CD4-positive, alpha-beta memory T cell (primary cell): ENCODE data around the gene HGD. TPM values are rescaled to one million over a fixed set of nuclear protein-coding genes. Genes with fewer than 3 reads are reported as not detected.
A peak's percentile ranks its signal among the peaks of the same experiment; 100 is the strongest.
"Not testable (repeated sequence)": the region's sequence is repeated elsewhere in the genome, so short reads cannot be mapped to it uniquely, and the experiment has no call there.

ENCODE experiments used
- CTCF ChIA-PET: fragments of 350-600 bp; sonication (Branson Sonifier 250); formaldehyde crosslinking; loops from one replicate; lab custom pipeline; 2021; ENCODE audit warnings: inconsistent platforms; ENCODE audit not compliant: partially characterized antibody; lab: Charles Lee
- POLR2A ChIA-PET: fragments of 350-600 bp; sonication (Branson Sonifier 250); formaldehyde crosslinking; loops from one replicate; lab custom pipeline; 2021; ENCODE audit not compliant: partially characterized antibody; lab: Charles Lee
- DNase-seq, 5 donors: peaks; one replicate each; pipeline versions ENCODE4 v3.0.0 to v3.0.0-alpha.2; 2020 to 2022; ENCODE audit warnings: mixed read lengths in 1 of 5
- H3K27ac ChIP-seq: one replicate; pipeline ENCODE4 v1.7.0; 2013; ENCODE audit warnings: low read depth, low read length
- H3K27me3 ChIP-seq: 2 replicates; pipeline ENCODE4 v1.7.0; 2013; ENCODE audit warnings: mild to moderate bottlenecking, low read length, moderate library complexity; ENCODE audit not compliant: insufficient read depth
- H3K36me3 ChIP-seq: 2 replicates; pipeline ENCODE4 v1.7.0; 2013; ENCODE audit warnings: mild to moderate bottlenecking, low read length, moderate library complexity; ENCODE audit not compliant: insufficient read depth
- H3K4me1 ChIP-seq: 2 replicates; pipeline ENCODE4 v1.7.0; 2013; ENCODE audit warnings: mild to moderate bottlenecking, low read length, moderate library complexity; ENCODE audit not compliant: insufficient read depth
- H3K4me3 ChIP-seq, 2 donors: one replicate each; pipeline ENCODE4 v1.7.0; 2013; ENCODE audit warnings: low read length in 2 of 2, mild to moderate bottlenecking in 1 of 2
- H3K9me3 ChIP-seq, 2 donors: one replicate each; pipeline ENCODE4 v1.7.0; 2013; ENCODE audit warnings: low read length in 2 of 2, control low read depth in 1 of 2; ENCODE audit not compliant: control insufficient read depth in 1 of 2
- H3K27ac Mint-ChIP-seq, 7 donors: one replicate each; pipeline ENCODE4 v1.8.0; 2020 to 2021; ENCODE audit warnings: mixed read lengths in 7 of 7, mild to moderate bottlenecking in 6 of 7, inconsistent platforms in 3 of 7, moderate library complexity in 3 of 7
- H3K27me3 Mint-ChIP-seq, 2 donors: one replicate each; pipeline ENCODE4 v1.8.0; 2020 to 2021; ENCODE audit warnings: mixed read lengths in 2 of 2
- H3K36me3 Mint-ChIP-seq, 2 donors: one replicate each; pipeline ENCODE4 v1.8.0; 2020 to 2021; ENCODE audit warnings: mixed read lengths in 2 of 2, inconsistent platforms in 1 of 2, mild to moderate bottlenecking in 1 of 2
- H3K4me1 Mint-ChIP-seq, 4 donors: one replicate each; pipeline ENCODE4 v1.8.0; 2020 to 2021; ENCODE audit warnings: mixed read lengths in 4 of 4, mild to moderate bottlenecking in 1 of 4
- H3K4me3 Mint-ChIP-seq, 8 donors: one replicate each; pipeline ENCODE4 v1.8.0; 2020 to 2021; ENCODE audit warnings: mixed read lengths in 8 of 8, mild to moderate bottlenecking in 7 of 8, moderate library complexity in 6 of 8, inconsistent platforms in 3 of 8
- H3K9me3 Mint-ChIP-seq, 8 donors: one replicate each; pipeline ENCODE4 v1.8.0; 2020 to 2021; ENCODE audit warnings: mixed read lengths in 8 of 8, mild to moderate bottlenecking in 5 of 8, inconsistent platforms in 3 of 8, moderate library complexity in 1 of 8
- intact Hi-C: fragments of 100-400 bp; cut with micrococcal nuclease; formaldehyde crosslinking; loops from one replicate; pipeline ENCODE4 v1.15.1; 2023
- polyA plus RNA-seq, 2 donors: library from polyadenylated mRNA; unstranded; fragments of 300-500 nt; fragmentation: Illumina TruSeq; gene quantifications; one replicate each; pipeline ENCODE4 v1.2.3, GENCODE V29; 2021
- total RNA-seq, 2 experiments: library from RNA; stranded (reverse); gene quantifications; one replicate each; pipeline ENCODE4 v1.2.3, GENCODE V29; 2021

HGD gene
- total and polyA plus RNA-seq, 4 experiments from 2014 or later: 2.6 to 3.0 TPM; not detected in 2

DNA sequence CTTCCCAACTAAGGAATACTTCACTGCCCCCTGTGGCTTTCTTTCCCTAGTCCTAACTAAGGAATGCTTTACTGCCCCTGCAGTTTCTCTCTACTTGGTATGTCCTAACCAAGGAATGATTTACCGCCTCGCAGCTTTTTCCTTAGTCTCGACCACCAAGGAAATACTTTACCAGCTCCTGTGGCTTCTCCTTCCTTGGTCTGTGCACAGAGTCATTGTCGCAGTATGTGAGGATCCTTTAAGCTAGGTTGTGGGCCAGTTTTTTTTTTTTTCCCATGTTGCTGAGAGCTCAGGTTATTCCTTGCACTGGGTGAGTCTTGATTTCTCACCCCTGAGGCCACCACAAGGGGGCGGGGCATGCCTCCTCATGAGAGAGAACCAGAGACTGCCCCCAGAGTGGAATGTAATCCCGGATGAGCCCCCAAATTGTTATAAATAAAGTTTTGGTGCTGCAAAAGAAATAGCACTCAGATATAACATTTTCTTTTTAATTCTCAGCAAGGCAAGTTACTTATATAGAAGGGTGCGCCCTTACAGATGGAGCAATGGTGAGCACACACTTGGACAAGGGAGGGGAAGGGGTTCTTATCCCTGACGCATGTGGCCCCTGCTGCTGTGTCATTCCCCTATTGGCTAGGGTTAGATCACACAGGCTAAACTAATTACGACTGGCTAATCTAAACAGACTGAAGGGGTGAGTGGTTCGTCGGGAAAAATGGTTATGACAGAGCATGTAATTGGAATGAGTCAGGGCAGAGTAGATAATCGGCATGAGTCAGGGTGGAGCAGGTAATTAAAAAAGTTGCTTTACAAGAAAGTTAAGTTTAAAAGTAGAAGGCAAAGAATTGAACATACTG is 58.9 kb downstream of the HGD start:
- DNase-seq: peak in 3 of 5 donors; percentile 1 to 10 (median 5)
- Mint-ChIP-seq H3K36me3 (peaks cover 3 to 8% of the 10 kb centered on the region in 2 donors), H3K4me1 (no peaks in the 10 kb centered on the region), H3K9me3 (peaks cover 0 to 28% (median 17%) of the 10 kb centered on the region in 8 donors), H3K27me3 (peaks cover 3 to 6% of the 10 kb centered on the region in 2 donors), H3K4me3 (peak overlapping the region in 1 of 8 donors; percentile 39), H3K27ac (no peak overlapping the region)
- no peaks in the 10 kb centered on the region for H3K27me3 ChIP-seq
- intact Hi-C loops: loop anchor here (1.0 kb wide), 1 partner anchor 172 kb away; no protein-coding TSS in a partner anchor
- H3K36me3 ChIP-seq: no peaks in the 10 kb centered on the region
- POLR2A ChIA-PET: no interaction called here
- CTCF ChIA-PET: interaction anchor here (1.0 to 1.3 kb wide), 2 partner anchors 171 to 172 kb away, joined by 3 to 4 read pairs; no protein-coding TSS in a partner anchor
- no peak overlapping the region for H3K4me3 ChIP-seq
- H3K27ac ChIP-seq: no peak overlapping the region
- peaks cover 0 to 5% of the 10 kb centered on the region in 2 donors for H3K9me3 ChIP-seq
- H3K4me1 ChIP-seq: no peaks in the 10 kb centered on the region

DNA sequence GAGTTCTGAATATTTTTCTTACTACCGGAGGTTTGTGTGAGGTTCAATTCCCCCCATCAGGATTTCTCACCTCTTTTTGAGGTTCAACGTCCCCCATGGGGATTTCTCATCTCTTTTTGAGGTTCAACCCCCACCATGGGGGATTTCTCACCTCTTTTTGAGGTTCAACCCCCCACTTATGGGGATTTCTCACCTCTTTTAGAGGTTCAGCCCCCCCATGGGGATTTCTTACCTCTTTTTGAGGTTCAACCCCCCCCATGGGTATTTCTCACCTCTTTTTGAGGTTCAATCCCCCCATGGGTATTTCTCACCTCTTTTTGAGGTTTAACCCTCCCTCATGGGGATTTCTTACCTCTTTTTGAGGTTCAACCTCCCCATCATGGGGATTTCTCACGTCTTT is 59.6 kb downstream of the HGD start:
- POLR2A ChIA-PET: no interaction called here
- Mint-ChIP-seq H3K36me3 (peaks cover 3 to 8% of the 10 kb centered on the region in 2 donors), H3K4me1 (no peaks in the 10 kb centered on the region), H3K27ac (no peak overlapping the region), H3K9me3 (peaks cover 0 to 28% (median 17%) of the 10 kb centered on the region in 8 donors), H3K4me3 (no peak overlapping the region), H3K27me3 (peaks cover 3 to 6% of the 10 kb centered on the region in 2 donors)
- no peak for DNase-seq
- Histone ChIP-seq H3K27me3 (no peaks in the 10 kb centered on the region), H3K4me3 (no peak overlapping the region), H3K4me1 (no peaks in the 10 kb centered on the region), H3K36me3 (no peaks in the 10 kb centered on the region), H3K9me3 (peaks cover 0 to 5% of the 10 kb centered on the region in 2 donors), H3K27ac (no peak overlapping the region)
- intact Hi-C loops: no loop called here
- CTCF ChIA-PET: interaction anchor here (1.0 to 1.3 kb wide), 2 partner anchors 172 to 173 kb away, joined by 3 to 4 read pairs; no protein-coding TSS in a partner anchor

DNA sequence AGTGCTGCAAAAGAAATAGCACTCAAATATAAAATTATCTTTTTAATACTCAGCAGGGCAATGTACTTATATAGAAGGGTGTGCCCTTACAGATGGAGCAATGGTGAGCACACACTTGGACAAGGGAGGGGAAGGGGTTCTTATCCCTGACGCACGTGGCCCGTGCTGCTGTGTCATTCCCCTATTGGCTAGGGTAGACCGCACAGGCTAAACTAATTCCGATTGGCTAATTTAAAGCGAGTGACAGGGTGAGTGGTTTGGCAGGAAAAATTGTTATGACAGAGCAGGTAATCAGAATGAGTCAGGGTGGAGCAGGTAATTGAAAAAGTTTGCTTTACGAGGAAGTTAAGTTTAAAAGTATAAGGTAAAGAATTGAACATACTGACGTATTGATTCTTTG is 65.3 kb downstream of the HGD start:
- CTCF ChIA-PET, H3K9me3 ChIP-seq, H3K9me3 Mint-ChIP-seq, H3K36me3 ChIP-seq, H3K27me3 ChIP-seq, H3K4me3 ChIP-seq, H3K27me3 Mint-ChIP-seq, H3K27ac ChIP-seq, H3K4me1 Mint-ChIP-seq, H3K4me1 ChIP-seq, POLR2A ChIA-PET, H3K36me3 Mint-ChIP-seq, H3K4me3 Mint-ChIP-seq, DNase-seq, intact Hi-C loops: not testable (repeated sequence)
- peak overlapping the region in 2 of 7 donors; percentile 28 to 58 for H3K27ac Mint-ChIP-seq

DNA sequence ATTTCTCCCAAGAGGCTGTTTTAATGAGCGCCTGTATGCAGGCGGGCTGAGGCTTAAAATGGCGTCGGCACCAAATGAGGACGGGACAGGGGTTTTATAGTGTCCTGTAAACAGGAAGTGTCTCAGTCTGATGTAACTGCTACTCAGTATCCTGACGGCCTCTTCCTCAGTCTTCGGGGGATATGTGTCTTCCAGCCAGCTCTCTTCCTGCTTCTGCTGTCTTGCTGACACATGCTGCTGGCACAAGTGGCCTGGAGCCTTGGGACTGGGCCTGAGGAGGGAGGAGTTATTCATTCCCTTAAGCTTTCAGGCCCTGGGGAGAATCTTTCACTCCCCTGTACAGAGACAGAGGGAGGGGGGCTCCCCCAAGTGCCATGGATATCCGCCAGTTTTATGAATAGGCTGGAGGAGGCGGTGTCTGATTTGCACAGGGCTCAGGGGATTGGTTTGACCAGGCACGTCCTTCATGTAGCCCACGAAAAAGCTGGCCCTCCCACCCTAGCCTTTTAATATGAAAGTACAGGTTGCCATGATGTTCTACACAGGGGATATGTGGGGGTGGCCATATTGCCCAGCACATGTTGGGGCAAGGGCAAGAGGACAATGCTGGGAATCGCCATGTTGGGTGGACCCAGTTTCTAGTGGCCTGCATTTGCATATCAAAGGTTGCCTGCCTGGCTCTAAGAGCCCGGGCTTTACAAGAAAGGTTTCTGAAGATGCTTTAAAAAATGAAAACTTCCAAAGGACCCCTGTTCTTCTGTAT is 66.0 kb downstream of the HGD start:
- Histone ChIP-seq H3K9me3 (no peaks in the 10 kb centered on the region), H3K4me1 (no peaks in the 10 kb centered on the region), H3K4me3 (no peak overlapping the region), H3K27me3 (no peaks in the 10 kb centered on the region), H3K36me3 (no peaks in the 10 kb centered on the region), H3K27ac (no peak overlapping the region)
- no peak overlapping the region for H3K4me3 Mint-ChIP-seq
- no peaks in the 10 kb centered on the region for H3K36me3 Mint-ChIP-seq
- intact Hi-C loops: no loop called here
- no peak for DNase-seq
- no peaks in the 10 kb centered on the region for H3K9me3 Mint-ChIP-seq
- POLR2A ChIA-PET: no interaction called here
- H3K27me3 Mint-ChIP-seq: peaks cover 2 to 7% of the 10 kb centered on the region in 2 donors
- H3K27ac Mint-ChIP-seq: peak overlapping the region in 1 of 7 donors; percentile 31
- CTCF ChIA-PET: no interaction called here
- H3K4me1 Mint-ChIP-seq: no peaks in the 10 kb centered on the region

DNA sequence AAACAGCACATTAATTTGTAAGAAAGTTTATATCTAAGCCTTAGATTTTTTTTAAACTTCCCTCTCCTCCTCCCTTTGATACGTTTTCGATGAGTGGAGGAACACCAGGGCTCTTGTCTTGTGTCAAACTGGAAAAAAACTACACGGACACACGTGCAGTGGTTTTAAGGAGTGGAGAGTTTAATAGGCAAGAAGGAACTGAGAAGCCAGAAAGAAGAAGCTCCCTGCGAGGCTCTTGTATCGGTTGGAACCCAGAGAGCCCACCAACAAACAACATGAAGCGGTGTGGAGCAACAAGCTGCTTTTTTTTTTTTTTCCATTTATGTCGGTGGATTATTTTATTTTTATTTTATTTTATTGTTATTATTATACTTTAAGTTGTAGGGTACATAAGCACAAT is 67.3 kb downstream of the HGD start:
- no peaks in the 10 kb centered on the region for H3K4me1 Mint-ChIP-seq
- Histone ChIP-seq H3K27ac (no peak overlapping the region), H3K4me1 (no peaks in the 10 kb centered on the region), H3K4me3 (no peak overlapping the region), H3K9me3 (no peaks in the 10 kb centered on the region), H3K27me3 (no peaks in the 10 kb centered on the region), H3K36me3 (no peaks in the 10 kb centered on the region)
- no peaks in the 10 kb centered on the region for H3K9me3 Mint-ChIP-seq
- H3K4me3 Mint-ChIP-seq: no peak overlapping the region
- no peaks in the 10 kb centered on the region for H3K36me3 Mint-ChIP-seq
- H3K27me3 Mint-ChIP-seq: peaks cover 4 to 5% of the 10 kb centered on the region in 2 donors
- intact Hi-C loops: no loop called here
- CTCF ChIA-PET: no interaction called here
- DNase-seq: no peak
- H3K27ac Mint-ChIP-seq: no peak overlapping the region
- POLR2A ChIA-PET: no interaction called here

DNA sequence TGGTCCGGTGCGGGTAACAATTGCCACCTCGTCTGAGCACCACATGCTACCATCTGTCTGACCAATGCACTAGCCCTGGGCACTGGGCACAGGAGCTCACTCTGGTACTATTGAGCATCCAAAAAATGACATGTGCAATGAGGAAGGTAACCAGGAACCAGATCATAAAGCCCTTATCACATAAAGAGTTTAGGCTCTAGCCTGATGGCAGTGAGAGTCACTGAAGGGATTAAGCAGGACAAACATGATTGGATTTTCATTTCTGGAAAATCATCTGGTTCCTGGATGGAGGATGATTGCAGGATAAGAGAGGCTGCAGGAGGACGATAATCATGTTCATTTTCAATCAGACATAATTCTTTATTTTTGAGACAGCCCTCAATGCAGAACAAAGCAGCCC is 73.5 kb downstream of the HGD start:
- H3K4me3 Mint-ChIP-seq: no peak overlapping the region
- ChIA-PET POLR2A (no interaction called here), CTCF (no interaction called here)

DNA sequence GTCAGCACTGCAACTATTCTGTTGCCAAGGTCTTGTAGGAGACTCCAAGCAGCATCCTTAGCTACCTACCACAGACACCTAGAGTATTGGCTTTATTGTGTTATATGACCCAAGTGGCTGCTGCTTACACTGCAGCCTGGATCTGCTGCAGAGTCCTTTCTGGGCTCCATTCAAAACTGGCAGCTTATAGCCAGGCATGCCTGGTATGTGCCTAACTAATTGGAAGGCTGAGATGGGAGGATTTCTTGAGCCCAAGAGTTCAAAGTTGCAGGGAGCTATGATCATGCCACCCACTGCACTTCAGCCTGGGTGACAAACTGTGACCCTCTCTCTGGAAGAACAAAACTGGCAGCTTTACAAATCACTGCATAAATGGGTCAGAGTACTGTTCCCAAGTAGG is 77.3 kb downstream of the HGD start:
- H3K9me3 ChIP-seq: no peaks in the 10 kb centered on the region
- peaks cover 0 to 2% (median 0%) of the 10 kb centered on the region in 8 donors for H3K9me3 Mint-ChIP-seq
- peaks cover 0 to 3% of the 10 kb centered on the region in 2 donors for H3K27me3 Mint-ChIP-seq
- ChIA-PET POLR2A (interaction anchor here (0.9 to 1.2 kb wide), 2 partner anchors 9 to 190 kb away, joined by 3 read pairs; partner anchors contain the start of gene NDUFB4), CTCF (interaction anchor here (1.3 to 1.5 kb wide), 2 partner anchors 9 to 46 kb away, joined by 4 to 5 read pairs; partner anchors contain the start of gene NDUFB4)
- no peak overlapping the region for H3K4me3 Mint-ChIP-seq
- intact Hi-C loops: no loop called here
- no peak for DNase-seq
- no peaks in the 10 kb centered on the region for H3K27me3 ChIP-seq
- H3K36me3 Mint-ChIP-seq: peaks cover 16 to 23% of the 10 kb centered on the region in 2 donors
- H3K27ac ChIP-seq: no peak overlapping the region
- peaks cover 16% of the 10 kb centered on the region for H3K36me3 ChIP-seq
- peaks cover 2% of the 10 kb centered on the region for H3K4me1 ChIP-seq
- H3K27ac Mint-ChIP-seq: peak overlapping the region in 1 of 7 donors; percentile 74
- peaks cover 0 to 8% (median 2%) of the 10 kb centered on the region in 4 donors for H3K4me1 Mint-ChIP-seq
- no peak overlapping the region for H3K4me3 ChIP-seq

More for the DNA sequence above, 73.5 kb downstream of the HGD start:
- no peak for DNase-seq
- Histone ChIP-seq H3K27ac (no peak overlapping the region), H3K27me3 (no peaks in the 10 kb centered on the region), H3K9me3 (no peaks in the 10 kb centered on the region), H3K36me3 (no peaks in the 10 kb centered on the region), H3K4me3 (no peak overlapping the region), H3K4me1 (no peaks in the 10 kb centered on the region)
- intact Hi-C loops: no loop called here
- Mint-ChIP-seq H3K27ac (no peak overlapping the region), H3K36me3 (no peaks in the 10 kb centered on the region), H3K9me3 (peaks cover 0 to 2% (median 0%) of the 10 kb centered on the region in 8 donors), H3K27me3 (peaks cover 2 to 5% of the 10 kb centered on the region in 2 donors), H3K4me1 (no peaks in the 10 kb centered on the region)
